ENCODE measurements around the gene MEST.

Gene MEST

DNA sequence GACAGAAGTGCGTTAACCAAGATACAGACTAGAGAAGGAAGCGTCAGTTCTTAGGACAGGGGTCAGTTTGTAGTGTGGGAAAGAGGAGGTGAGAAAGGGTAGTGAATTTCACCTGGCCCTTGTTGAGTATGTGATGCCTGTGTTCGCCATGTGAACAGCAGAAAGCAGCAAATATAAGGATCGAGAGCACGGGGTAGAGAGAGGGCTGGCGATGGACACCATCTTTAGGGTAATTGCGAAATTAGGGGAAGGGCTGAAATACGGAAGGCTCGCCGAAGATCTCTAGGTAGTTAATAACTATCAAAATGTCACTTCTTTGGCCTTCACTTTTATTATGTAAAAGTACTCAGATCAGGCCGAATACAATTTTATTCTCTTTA is 6.2 kb upstream of the MEST start:
- no peak overlapping the region for H3K4me3 ChIP-seq (ENCODE audit: low read depth, low read length)
- TF ChIP-seq, protein P1, sequence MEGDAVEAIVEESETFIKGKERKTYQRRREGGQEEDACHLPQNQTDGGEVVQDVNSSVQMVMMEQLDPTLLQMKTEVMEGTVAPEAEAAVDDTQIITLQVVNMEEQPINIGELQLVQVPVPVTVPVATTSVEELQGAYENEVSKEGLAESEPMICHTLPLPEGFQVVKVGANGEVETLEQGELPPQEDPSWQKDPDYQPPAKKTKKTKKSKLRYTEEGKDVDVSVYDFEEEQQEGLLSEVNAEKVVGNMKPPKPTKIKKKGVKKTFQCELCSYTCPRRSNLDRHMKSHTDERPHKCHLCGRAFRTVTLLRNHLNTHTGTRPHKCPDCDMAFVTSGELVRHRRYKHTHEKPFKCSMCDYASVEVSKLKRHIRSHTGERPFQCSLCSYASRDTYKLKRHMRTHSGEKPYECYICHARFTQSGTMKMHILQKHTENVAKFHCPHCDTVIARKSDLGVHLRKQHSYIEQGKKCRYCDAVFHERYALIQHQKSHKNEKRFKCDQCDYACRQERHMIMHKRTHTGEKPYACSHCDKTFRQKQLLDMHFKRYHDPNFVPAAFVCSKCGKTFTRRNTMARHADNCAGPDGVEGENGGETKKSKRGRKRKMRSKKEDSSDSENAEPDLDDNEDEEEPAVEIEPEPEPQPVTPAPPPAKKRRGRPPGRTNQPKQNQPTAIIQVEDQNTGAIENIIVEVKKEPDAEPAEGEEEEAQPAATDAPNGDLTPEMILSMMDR (IDR thresholded peaks at IDR 0.05; ENCODE audit: low read depth, low read length) = no peak

DNA sequence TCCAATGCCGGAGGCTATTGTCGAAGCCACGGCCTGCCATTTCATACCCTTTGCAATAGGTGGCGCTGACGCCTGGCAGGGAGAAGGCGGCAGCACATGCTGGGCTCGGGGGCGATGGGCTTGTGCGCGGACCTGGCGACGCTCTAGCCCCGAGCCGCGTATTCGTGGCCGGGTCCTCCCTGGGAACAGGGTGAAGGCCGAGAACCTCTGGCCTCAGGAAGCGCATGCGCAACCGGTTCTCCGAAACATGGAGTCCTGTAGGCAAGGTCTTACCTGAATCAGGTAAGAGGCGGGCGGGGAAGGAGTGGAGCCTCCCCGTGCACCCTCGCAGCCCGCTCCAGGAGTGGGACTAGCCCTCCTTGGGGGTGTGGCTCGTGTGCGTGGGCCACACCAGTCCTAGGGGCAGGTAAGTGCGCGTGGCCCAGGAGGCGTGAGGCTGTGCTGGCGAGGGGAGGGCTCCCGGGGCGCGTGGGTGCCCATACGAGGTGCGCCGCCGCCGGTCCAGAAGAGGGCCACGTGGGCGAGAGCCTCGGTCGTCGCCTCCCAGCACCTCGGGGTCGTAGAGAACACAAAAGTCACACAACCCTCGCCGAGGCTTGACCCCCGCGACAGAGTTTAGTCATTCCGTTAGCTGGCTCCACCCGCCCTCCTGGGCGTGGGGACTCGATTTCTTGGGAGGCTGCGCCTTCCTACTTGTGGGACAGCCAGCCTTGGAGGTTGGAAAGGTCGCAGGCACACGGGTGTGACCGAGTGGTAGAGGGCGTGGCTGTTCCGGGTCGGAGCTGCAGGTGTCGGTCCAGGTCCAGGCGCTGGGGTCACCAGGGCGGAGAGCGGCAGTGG is 5.6 kb upstream of the MEST start:
- TF ChIP-seq, protein P1 (IDR thresholded peaks at IDR 0.05; ENCODE audit: low read depth, low read length) = no peak
- no peak overlapping the region for H3K4me3 ChIP-seq (ENCODE audit: low read depth, low read length)

DNA sequence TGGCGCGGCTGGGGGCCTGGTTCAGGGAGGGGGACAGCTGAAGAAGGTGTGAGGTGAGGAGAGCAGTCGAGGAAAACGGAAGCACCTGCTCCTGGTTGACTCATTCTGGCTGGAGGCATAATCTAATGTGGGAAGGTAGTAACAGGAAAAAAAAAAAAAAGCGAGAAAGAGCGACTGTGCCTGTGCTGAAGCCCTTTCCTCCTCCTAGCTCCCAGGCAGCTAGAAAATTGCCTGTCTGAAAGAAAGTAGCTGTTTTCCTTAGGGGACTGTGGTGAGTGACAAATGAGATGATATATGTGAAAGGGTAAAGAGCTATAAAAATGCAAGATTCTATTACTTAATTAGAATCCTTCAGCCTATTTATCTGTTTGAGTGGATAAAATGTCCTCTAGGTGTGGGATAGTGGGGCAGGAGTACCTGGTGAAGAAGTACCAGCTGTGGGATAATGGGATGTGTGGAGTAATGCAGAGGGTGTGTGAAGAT is 4.9 kb upstream of the MEST start:
- no peak overlapping the region for H3K4me3 ChIP-seq (ENCODE audit: low read depth, low read length)
- TF ChIP-seq, protein P1 (IDR thresholded peaks at IDR 0.05; ENCODE audit: low read depth, low read length) = no peak

DNA sequence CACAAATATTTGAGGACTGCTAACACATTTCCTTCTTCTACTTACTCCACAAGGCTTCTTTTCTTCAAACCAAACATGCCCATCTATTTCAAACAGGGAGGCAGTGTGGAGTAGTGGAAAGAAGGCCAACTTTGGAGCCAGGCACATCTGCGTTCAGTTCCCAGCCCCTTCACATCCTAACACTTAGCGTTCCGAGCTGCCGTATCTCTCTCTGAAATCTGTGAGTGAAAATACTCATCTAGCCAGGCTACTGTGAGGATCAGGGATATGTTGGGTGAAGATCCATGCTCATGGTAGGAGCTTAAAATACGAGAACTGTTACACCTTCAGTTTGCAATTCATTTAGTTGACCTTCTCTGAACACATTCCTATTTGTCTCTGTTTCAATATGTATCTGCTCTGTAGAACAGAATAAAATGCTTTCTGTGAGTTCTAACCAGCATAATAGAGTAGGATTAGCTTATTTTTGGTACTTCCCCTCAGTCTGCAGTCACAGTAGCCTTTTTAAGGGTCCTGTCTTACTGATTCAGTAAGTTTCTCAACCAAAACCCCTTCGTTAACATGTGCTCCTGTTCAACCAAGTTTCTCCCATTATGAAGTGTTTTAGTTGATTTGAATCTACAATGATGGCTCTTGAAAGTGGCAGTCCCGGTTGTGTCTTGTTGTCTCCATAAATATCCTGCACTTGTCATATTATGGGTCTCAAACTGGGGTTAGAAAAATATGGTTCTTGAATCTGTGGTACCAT is 3.3 kb upstream of the MEST start:
- TF ChIP-seq, protein P1 (IDR thresholded peaks at IDR 0.05; ENCODE audit: low read depth, low read length) = no peak
- H3K4me3 ChIP-seq (ENCODE audit: low read depth, low read length) = no peak overlapping the region

DNA sequence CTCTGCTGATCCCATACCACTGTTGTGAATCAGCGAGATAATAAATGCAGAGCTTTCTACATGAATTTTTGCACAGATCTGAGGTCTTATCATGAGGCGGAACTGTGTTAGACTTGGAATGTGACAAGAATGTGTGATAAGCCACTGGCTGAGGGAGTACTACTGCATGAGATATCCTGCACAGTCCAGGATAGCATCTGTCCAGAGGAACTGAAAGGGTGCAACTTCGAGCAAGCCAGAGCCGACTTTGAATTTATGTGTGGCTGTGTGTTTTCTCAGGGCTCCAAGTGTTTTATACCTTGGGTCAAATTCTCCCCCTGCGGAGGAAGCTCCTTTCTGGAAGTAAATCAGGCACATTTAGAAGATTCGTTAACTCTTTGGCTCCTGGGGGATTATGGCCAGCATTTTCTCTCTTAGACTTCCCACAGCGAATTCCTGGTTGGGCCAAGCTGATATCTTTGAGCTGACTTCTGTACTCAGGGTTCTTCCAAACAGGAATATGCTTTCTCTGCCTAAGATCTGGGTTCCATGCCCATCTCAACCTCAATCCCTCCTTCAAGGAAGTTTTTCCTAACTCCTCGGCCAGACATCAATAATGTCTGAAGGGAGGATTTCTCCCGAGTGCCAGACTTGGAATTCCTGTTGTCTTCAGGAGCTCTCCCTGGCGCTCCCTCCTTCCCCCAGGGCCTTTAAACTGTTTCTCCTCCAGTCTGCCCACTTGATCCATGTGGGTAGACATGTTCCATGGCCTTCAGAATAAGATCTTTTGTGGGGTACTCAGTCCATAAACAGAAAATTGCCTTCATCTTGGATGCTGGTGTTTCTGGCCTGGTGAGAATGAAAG is 2.5 kb upstream of the MEST start:
- no peak overlapping the region for H3K4me3 ChIP-seq (ENCODE audit: low read depth, low read length)
- TF ChIP-seq, protein P1 (IDR thresholded peaks at IDR 0.05; ENCODE audit: low read depth, low read length) = no peak

DNA sequence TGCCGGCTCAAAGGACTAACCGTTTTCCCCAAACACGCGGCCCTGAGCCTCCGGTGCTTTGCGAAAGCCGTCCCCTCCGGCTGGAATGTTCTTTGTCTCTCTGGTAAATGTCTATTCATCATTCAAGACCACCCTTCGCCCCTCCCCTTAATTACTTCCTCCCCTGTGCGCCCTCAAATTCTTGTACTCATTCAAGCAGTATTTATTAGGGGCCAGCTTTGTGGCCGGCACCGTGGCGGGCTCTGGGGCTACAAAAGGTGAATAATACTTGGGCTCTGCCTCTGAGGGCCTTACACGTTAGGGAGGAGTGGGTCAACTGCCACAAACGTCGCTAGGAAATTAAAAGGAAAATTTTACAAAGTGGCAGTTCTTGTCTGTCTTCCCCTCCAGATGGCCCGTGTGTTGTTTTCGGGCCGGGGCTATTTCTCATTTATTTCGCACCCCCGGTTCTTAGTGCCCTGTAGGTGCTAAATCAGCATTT is 1.5 kb upstream of the MEST start:
- TF ChIP-seq, protein P1 (IDR thresholded peaks at IDR 0.05; ENCODE audit: low read depth, low read length) = no peak
- no peak overlapping the region for H3K4me3 ChIP-seq (ENCODE audit: low read depth, low read length)
